ENCODE results near the gene NCAM2.

The NCAM2 gene

GRCh38 chr21:21324297-21324696 lies 326.1 kb downstream of the NCAM2 start:
- Histone ChIP-seq H3K27me3 (ENCODE audit: control insufficient read depth in 1 of 2, insufficient read depth in 2 of 2, low read length in 2 of 2) (no peaks in the 10 kb centered on the region), H3K27ac (ENCODE audit: low read depth, low read length) (no peak overlapping the region), H3K4me1 (ENCODE audit: control insufficient read depth in 1 of 2, insufficient read depth in 2 of 2, low read length in 2 of 2) (no peaks in the 10 kb centered on the region), H3K36me3 (ENCODE audit: control insufficient read depth in 1 of 2, insufficient read depth in 2 of 2, low read length in 2 of 2) (no peaks in the 10 kb centered on the region), H3K9ac (ENCODE audit: low read depth in 1 of 2, low read length in 2 of 2) (no peak overlapping the region), H3K4me3 (ENCODE audit: low read depth in 1 of 2, low read length in 2 of 2) (no peak overlapping the region), H3K9me3 (ENCODE audit: control insufficient read depth in 1 of 2, low read length in 2 of 2) (peaks cover 6 to 15% of the 10 kb centered on the region in 2 donors)

GRCh38 chr21:21332492-21332891 lies 334.3 kb downstream of the NCAM2 start:
- Histone ChIP-seq H3K36me3 (ENCODE audit: control insufficient read depth in 1 of 2, insufficient read depth in 2 of 2, low read length in 2 of 2) (no peaks in the 10 kb centered on the region), H3K27ac (ENCODE audit: low read depth, low read length) (no peak overlapping the region), H3K9me3 (ENCODE audit: control insufficient read depth in 1 of 2, low read length in 2 of 2) (peaks cover 0 to 11% of the 10 kb centered on the region in 2 donors), H3K4me3 (ENCODE audit: low read depth in 1 of 2, low read length in 2 of 2) (no peak overlapping the region), H3K9ac (ENCODE audit: low read depth in 1 of 2, low read length in 2 of 2) (no peak overlapping the region), H3K27me3 (ENCODE audit: control insufficient read depth in 1 of 2, insufficient read depth in 2 of 2, low read length in 2 of 2) (no peaks in the 10 kb centered on the region), H3K4me1 (ENCODE audit: control insufficient read depth in 1 of 2, insufficient read depth in 2 of 2, low read length in 2 of 2) (no peaks in the 10 kb centered on the region)

GRCh38 chr21:21341041-21341440 lies 342.8 kb downstream of the NCAM2 start:
- H3K36me3 ChIP-seq (ENCODE audit: control insufficient read depth in 1 of 2, insufficient read depth in 2 of 2, low read length in 2 of 2), result no peaks in the 10 kb centered on the region
- peaks cover 20 to 31% of the 10 kb centered on the region in 2 donors for H3K9me3 ChIP-seq (ENCODE audit: control insufficient read depth in 1 of 2, low read length in 2 of 2)
- H3K27ac ChIP-seq (ENCODE audit: low read depth, low read length), result no peak overlapping the region
- no peak overlapping the region for H3K4me3 ChIP-seq (ENCODE audit: low read depth in 1 of 2, low read length in 2 of 2)
- no peaks in the 10 kb centered on the region for H3K4me1 ChIP-seq (ENCODE audit: control insufficient read depth in 1 of 2, insufficient read depth in 2 of 2, low read length in 2 of 2)
- no peaks in the 10 kb centered on the region for H3K27me3 ChIP-seq (ENCODE audit: control insufficient read depth in 1 of 2, insufficient read depth in 2 of 2, low read length in 2 of 2)
- no peak overlapping the region for H3K9ac ChIP-seq (ENCODE audit: low read depth in 1 of 2, low read length in 2 of 2)

GRCh38 chr21:21345296-21345695 lies 347.1 kb downstream of the NCAM2 start:
- no peak overlapping the region for H3K4me3 ChIP-seq (ENCODE audit: low read depth in 1 of 2, low read length in 2 of 2)
- no peak overlapping the region for H3K27ac ChIP-seq (ENCODE audit: low read depth, low read length)
- H3K27me3 ChIP-seq (ENCODE audit: control insufficient read depth in 1 of 2, insufficient read depth in 2 of 2, low read length in 2 of 2), result no peaks in the 10 kb centered on the region
- no peaks in the 10 kb centered on the region for H3K36me3 ChIP-seq (ENCODE audit: control insufficient read depth in 1 of 2, insufficient read depth in 2 of 2, low read length in 2 of 2)
- H3K4me1 ChIP-seq (ENCODE audit: control insufficient read depth in 1 of 2, insufficient read depth in 2 of 2, low read length in 2 of 2), result no peaks in the 10 kb centered on the region
- H3K9ac ChIP-seq (ENCODE audit: low read depth in 1 of 2, low read length in 2 of 2), result no peak overlapping the region
- H3K9me3 ChIP-seq (ENCODE audit: control insufficient read depth in 1 of 2, low read length in 2 of 2), result peaks cover 17 to 36% of the 10 kb centered on the region in 2 donors

- Histone ChIP-seq H3K27me3 (ENCODE audit: control insufficient read depth in 1 of 2, insufficient read depth in 2 of 2, low read length in 2 of 2) (no peaks in the 10 kb centered on the region), H3K9me3 (ENCODE audit: control insufficient read depth in 1 of 2, low read length in 2 of 2) (peaks cover 17 to 36% of the 10 kb centered on the region in 2 donors), H3K4me3 (ENCODE audit: low read depth in 1 of 2, low read length in 2 of 2) (no peak overlapping the region), H3K9ac (ENCODE audit: low read depth in 1 of 2, low read length in 2 of 2) (no peak overlapping the region), H3K4me1 (ENCODE audit: control insufficient read depth in 1 of 2, insufficient read depth in 2 of 2, low read length in 2 of 2) (no peaks in the 10 kb centered on the region), H3K27ac (ENCODE audit: low read depth, low read length) (no peak overlapping the region), H3K36me3 (ENCODE audit: control insufficient read depth in 1 of 2, insufficient read depth in 2 of 2, low read length in 2 of 2) (no peaks in the 10 kb centered on the region)
These were observed 347.7 kb downstream of the NCAM2 start for GRCh38 chr21:21345872-21346271.

- Histone ChIP-seq H3K4me1 (ENCODE audit: control insufficient read depth in 1 of 2, insufficient read depth in 2 of 2, low read length in 2 of 2) (no peaks in the 10 kb centered on the region), H3K27me3 (ENCODE audit: control insufficient read depth in 1 of 2, insufficient read depth in 2 of 2, low read length in 2 of 2) (no peaks in the 10 kb centered on the region), H3K9me3 (ENCODE audit: control insufficient read depth in 1 of 2, low read length in 2 of 2) (peaks cover under 1 to 33% of the 10 kb centered on the region in 2 donors), H3K9ac (ENCODE audit: low read depth in 1 of 2, low read length in 2 of 2) (no peak overlapping the region), H3K36me3 (ENCODE audit: control insufficient read depth in 1 of 2, insufficient read depth in 2 of 2, low read length in 2 of 2) (no peaks in the 10 kb centered on the region), H3K4me3 (ENCODE audit: low read depth in 1 of 2, low read length in 2 of 2) (no peak overlapping the region), H3K27ac (ENCODE audit: low read depth, low read length) (no peak overlapping the region)
These were observed 368.1 kb downstream of the NCAM2 start for GRCh38 chr21:21366277-21366676.

- Histone ChIP-seq H3K27ac (ENCODE audit: low read depth, low read length) (no peak overlapping the region), H3K9me3 (ENCODE audit: control insufficient read depth in 1 of 2, low read length in 2 of 2) (peaks cover 4 to 23% of the 10 kb centered on the region in 2 donors), H3K9ac (ENCODE audit: low read depth in 1 of 2, low read length in 2 of 2) (no peak overlapping the region), H3K4me3 (ENCODE audit: low read depth in 1 of 2, low read length in 2 of 2) (no peak overlapping the region), H3K36me3 (ENCODE audit: control insufficient read depth in 1 of 2, insufficient read depth in 2 of 2, low read length in 2 of 2) (no peaks in the 10 kb centered on the region), H3K4me1 (ENCODE audit: control insufficient read depth in 1 of 2, insufficient read depth in 2 of 2, low read length in 2 of 2) (no peaks in the 10 kb centered on the region), H3K27me3 (ENCODE audit: control insufficient read depth in 1 of 2, insufficient read depth in 2 of 2, low read length in 2 of 2) (no peaks in the 10 kb centered on the region)
These were observed 369.4 kb downstream of the NCAM2 start for GRCh38 chr21:21367583-21367982.

- peaks cover 0 to 4% of the 10 kb centered on the region in 2 donors for H3K9me3 ChIP-seq (ENCODE audit: control insufficient read depth in 1 of 2, low read length in 2 of 2)
- no peaks in the 10 kb centered on the region for H3K27me3 ChIP-seq (ENCODE audit: control insufficient read depth in 1 of 2, insufficient read depth in 2 of 2, low read length in 2 of 2)
- H3K4me1 ChIP-seq (ENCODE audit: control insufficient read depth in 1 of 2, insufficient read depth in 2 of 2, low read length in 2 of 2), result no peaks in the 10 kb centered on the region
- H3K27ac ChIP-seq (ENCODE audit: low read depth, low read length), result no peak overlapping the region
- no peaks in the 10 kb centered on the region for H3K36me3 ChIP-seq (ENCODE audit: control insufficient read depth in 1 of 2, insufficient read depth in 2 of 2, low read length in 2 of 2)
- H3K9ac ChIP-seq (ENCODE audit: low read depth in 1 of 2, low read length in 2 of 2), result no peak overlapping the region
- H3K4me3 ChIP-seq (ENCODE audit: low read depth in 1 of 2, low read length in 2 of 2), result no peak overlapping the region
These were observed 375.8 kb downstream of the NCAM2 start for GRCh38 chr21:21373969-21374368.

GRCh38 chr21:21383126-21383525 lies 384.9 kb downstream of the NCAM2 start:
- H3K36me3 ChIP-seq (ENCODE audit: control insufficient read depth in 1 of 2, insufficient read depth in 2 of 2, low read length in 2 of 2), result no peaks in the 10 kb centered on the region
- peaks cover 3 to 17% of the 10 kb centered on the region in 2 donors for H3K9me3 ChIP-seq (ENCODE audit: control insufficient read depth in 1 of 2, low read length in 2 of 2)
- H3K27ac ChIP-seq (ENCODE audit: low read depth, low read length), result no peak overlapping the region
- no peaks in the 10 kb centered on the region for H3K4me1 ChIP-seq (ENCODE audit: control insufficient read depth in 1 of 2, insufficient read depth in 2 of 2, low read length in 2 of 2)
- H3K27me3 ChIP-seq (ENCODE audit: control insufficient read depth in 1 of 2, insufficient read depth in 2 of 2, low read length in 2 of 2), result no peaks in the 10 kb centered on the region
- H3K4me3 ChIP-seq (ENCODE audit: low read depth in 1 of 2, low read length in 2 of 2), result no peak overlapping the region
- no peak overlapping the region for H3K9ac ChIP-seq (ENCODE audit: low read depth in 1 of 2, low read length in 2 of 2)

- Histone ChIP-seq H3K27me3 (ENCODE audit: control insufficient read depth in 1 of 2, insufficient read depth in 2 of 2, low read length in 2 of 2) (no peaks in the 10 kb centered on the region), H3K9ac (ENCODE audit: low read depth in 1 of 2, low read length in 2 of 2) (no peak overlapping the region), H3K36me3 (ENCODE audit: control insufficient read depth in 1 of 2, insufficient read depth in 2 of 2, low read length in 2 of 2) (no peaks in the 10 kb centered on the region), H3K27ac (ENCODE audit: low read depth, low read length) (no peak overlapping the region), H3K4me1 (ENCODE audit: control insufficient read depth in 1 of 2, insufficient read depth in 2 of 2, low read length in 2 of 2) (no peaks in the 10 kb centered on the region), H3K4me3 (ENCODE audit: low read depth in 1 of 2, low read length in 2 of 2) (no peak overlapping the region), H3K9me3 (ENCODE audit: control insufficient read depth in 1 of 2, low read length in 2 of 2) (peaks cover 0 to 29% of the 10 kb centered on the region in 2 donors)
These were observed 386.8 kb downstream of the NCAM2 start for GRCh38 chr21:21384977-21385376.

GRCh38 chr21:21385404-21385803 lies 387.2 kb downstream of the NCAM2 start:
- Histone ChIP-seq H3K27ac (ENCODE audit: low read depth, low read length) (no peak overlapping the region), H3K9me3 (ENCODE audit: control insufficient read depth in 1 of 2, low read length in 2 of 2) (peaks cover 0 to 29% of the 10 kb centered on the region in 2 donors), H3K4me1 (ENCODE audit: control insufficient read depth in 1 of 2, insufficient read depth in 2 of 2, low read length in 2 of 2) (no peaks in the 10 kb centered on the region), H3K4me3 (ENCODE audit: low read depth in 1 of 2, low read length in 2 of 2) (no peak overlapping the region), H3K36me3 (ENCODE audit: control insufficient read depth in 1 of 2, insufficient read depth in 2 of 2, low read length in 2 of 2) (no peaks in the 10 kb centered on the region), H3K9ac (ENCODE audit: low read depth in 1 of 2, low read length in 2 of 2) (no peak overlapping the region), H3K27me3 (ENCODE audit: control insufficient read depth in 1 of 2, insufficient read depth in 2 of 2, low read length in 2 of 2) (no peaks in the 10 kb centered on the region)
